Psoas muscle (tissue), 8 donors: ENCODE measurements around the gene RPS6KA4. TPM values are rescaled to one million over a fixed set of nuclear protein-coding genes. Genes with fewer than 3 reads are reported as not detected.

Experiments used
- ATAC-seq, 4 donors: fragments of 200-7000 bp; cut with Tn5 transposase; one replicate each; pipeline ENCODE4 v1.9.1; 2020; ENCODE audit warnings: moderate library complexity in 3 of 4, mild to moderate bottlenecking in 2 of 4
- DNase-seq, 2 donors: peaks; one replicate each; pipeline ENCODE4 v3.0.0-alpha.2; 2020
- H3K27ac ChIP-seq: fragments of 200-600 bp; one replicate; pipeline ENCODE4 v1.8.0; 2022
- H3K27me3 ChIP-seq, 3 donors: fragments of 200-600 bp in 1 of 3; one replicate each; pipeline versions ENCODE4 v1.6.1 to v1.8.0; 2013 to 2022; ENCODE audit warnings: low read length in 2 of 3, mild to moderate bottlenecking in 2 of 3, moderate library complexity in 1 of 3; ENCODE audit not compliant: insufficient read depth in 3 of 3
- H3K36me3 ChIP-seq, 2 donors: fragments of 200-600 bp in 1 of 2; one replicate each; pipeline versions ENCODE4 v1.6.1 to v1.8.0; 2013 to 2022; ENCODE audit warnings: low read depth in 1 of 2, mild to moderate bottlenecking in 1 of 2, moderate library complexity in 1 of 2; ENCODE audit not compliant: insufficient read depth in 1 of 2
- H3K4me1 ChIP-seq: fragments of 200-600 bp; one replicate; pipeline ENCODE4 v1.8.0; 2022
- H3K4me3 ChIP-seq: fragments of 200-600 bp; one replicate; pipeline ENCODE4 v1.8.0; 2022; ENCODE audit warnings: mild to moderate bottlenecking
- H3K9me3 ChIP-seq: fragments of 200-600 bp; one replicate; pipeline ENCODE4 v1.8.0; 2022
- WGBS, 3 donors: extraction: QIAGEN DNeasy Blood & Tissue Kit; methylation state at CpG; one replicate each; pipeline versions ENCODE4 v1.1.6 to v1.1.7; 2013; 5-methylcytosine and 5-hydroxymethylcytosine counted together
- intact Hi-C, 2 donors: fragments of 100-400 bp; cut with DNase I; formaldehyde crosslinking; loops; one replicate each; pipeline versions ENCODE4 v1.11.0 to v1.14.2; 2022
- polyA plus RNA-seq, 3 donors: library from polyadenylated mRNA; stranded (reverse); fragments of 200-250 nt; gene quantifications; one replicate each; pipeline ENCODE4 v1.2.3, GENCODE V29; 2013
- total RNA-seq, 4 donors: library from RNA; stranded (reverse); fragmentation: NEBNext Ultra II Directional in 2 of 4; extraction: Animal tissue kit (Norgen Biotek cat#: 25700) in 2 of 4; gene quantifications; one replicate each; pipeline versions ENCODE4 v1.2.1 to v1.2.4, GENCODE V29; 2021 to 2023
- TF ChIP-seq, protein P1 (sequence below): fragments of 200-600 bp; IDR thresholded peaks from one replicate; pipeline ENCODE4 v1.8.0; 2022; ENCODE audit warnings: antibody characterized with exemption
- donor health status: healthy with polysubstance abuse.
- donor health status: DM: no; HTN: no; CAD: no; lungs with moderate emphysema.
- donor health status: Bipolar disorder and iron deficiency.
- donor health status: healthy.
- donor health status: DM: yes; HTN: yes; CAD: no.
- donor health status: DM: no; HTN: no; CAD: no.
- donor health status: DM: no; HTN: no; CAD: no.
- donor health status: DM: yes; HTN: yes; CAD: no.

Gene RPS6KA4
- total and polyA plus RNA-seq, 7 donors = 9.5 to 15.9 (median 13.1) TPM

GRCh38 chr11:64382047-64382446, 23.1 kb downstream of the RPS6KA4 start:
- Histone ChIP-seq H3K36me3 (no peaks in the 10 kb centered on the region), H3K9me3 (no peaks in the 10 kb centered on the region), H3K4me3 (no peak overlapping the region), H3K27me3 (no peaks in the 10 kb centered on the region), H3K4me1 (peaks cover 14% of the 10 kb centered on the region), H3K27ac (no peak overlapping the region)
- ATAC-seq (no peak), DNase-seq (no peak)
- 83 to 93% (median 88%) methylated on average over 6 of the region's 6 CpGs for WGBS, 3 donors
- intact Hi-C loops = no loop called here
- TF ChIP-seq, protein P1, sequence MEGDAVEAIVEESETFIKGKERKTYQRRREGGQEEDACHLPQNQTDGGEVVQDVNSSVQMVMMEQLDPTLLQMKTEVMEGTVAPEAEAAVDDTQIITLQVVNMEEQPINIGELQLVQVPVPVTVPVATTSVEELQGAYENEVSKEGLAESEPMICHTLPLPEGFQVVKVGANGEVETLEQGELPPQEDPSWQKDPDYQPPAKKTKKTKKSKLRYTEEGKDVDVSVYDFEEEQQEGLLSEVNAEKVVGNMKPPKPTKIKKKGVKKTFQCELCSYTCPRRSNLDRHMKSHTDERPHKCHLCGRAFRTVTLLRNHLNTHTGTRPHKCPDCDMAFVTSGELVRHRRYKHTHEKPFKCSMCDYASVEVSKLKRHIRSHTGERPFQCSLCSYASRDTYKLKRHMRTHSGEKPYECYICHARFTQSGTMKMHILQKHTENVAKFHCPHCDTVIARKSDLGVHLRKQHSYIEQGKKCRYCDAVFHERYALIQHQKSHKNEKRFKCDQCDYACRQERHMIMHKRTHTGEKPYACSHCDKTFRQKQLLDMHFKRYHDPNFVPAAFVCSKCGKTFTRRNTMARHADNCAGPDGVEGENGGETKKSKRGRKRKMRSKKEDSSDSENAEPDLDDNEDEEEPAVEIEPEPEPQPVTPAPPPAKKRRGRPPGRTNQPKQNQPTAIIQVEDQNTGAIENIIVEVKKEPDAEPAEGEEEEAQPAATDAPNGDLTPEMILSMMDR = no peak

DNA sequence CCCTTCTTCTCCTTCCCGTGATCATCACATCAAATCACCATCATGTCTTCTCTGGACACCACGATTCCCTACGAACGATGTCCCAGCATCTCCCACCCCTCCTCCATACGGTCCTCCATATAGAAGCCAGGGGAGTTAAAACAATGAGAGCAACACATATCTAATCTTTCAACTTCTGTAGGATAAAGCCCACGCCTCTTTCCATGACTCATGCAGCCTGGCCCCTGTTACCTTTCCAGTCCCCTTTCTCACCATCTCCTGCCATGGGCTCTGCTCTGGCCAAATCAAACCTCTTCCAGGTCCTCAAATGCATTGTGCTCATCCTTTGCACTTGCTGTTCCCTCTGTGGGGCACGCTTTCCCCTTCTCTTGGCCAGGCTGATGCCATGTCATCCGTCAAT, 23.6 kb downstream of the RPS6KA4 start:
- Histone ChIP-seq H3K4me1 (peaks cover 14% of the 10 kb centered on the region), H3K4me3 (no peak overlapping the region), H3K9me3 (no peaks in the 10 kb centered on the region), H3K27ac (no peak overlapping the region), H3K27me3 (no peaks in the 10 kb centered on the region), H3K36me3 (no peaks in the 10 kb centered on the region)
- intact Hi-C loops = no loop called here
- DNase-seq (no peak), ATAC-seq (no peak)
- TF ChIP-seq, protein P1 = no peak
- WGBS, 3 donors = 82 to 84% (median 83%) methylated on average over 8 of the region's 8 CpGs

GRCh38 chr11:64383580-64383979, 24.6 kb downstream of the RPS6KA4 start:
- WGBS, 3 donors = 50 to 97% (median 96%) methylated on average over 1 to 2 of the region's 2 CpGs
- no peak for ATAC-seq

DNA sequence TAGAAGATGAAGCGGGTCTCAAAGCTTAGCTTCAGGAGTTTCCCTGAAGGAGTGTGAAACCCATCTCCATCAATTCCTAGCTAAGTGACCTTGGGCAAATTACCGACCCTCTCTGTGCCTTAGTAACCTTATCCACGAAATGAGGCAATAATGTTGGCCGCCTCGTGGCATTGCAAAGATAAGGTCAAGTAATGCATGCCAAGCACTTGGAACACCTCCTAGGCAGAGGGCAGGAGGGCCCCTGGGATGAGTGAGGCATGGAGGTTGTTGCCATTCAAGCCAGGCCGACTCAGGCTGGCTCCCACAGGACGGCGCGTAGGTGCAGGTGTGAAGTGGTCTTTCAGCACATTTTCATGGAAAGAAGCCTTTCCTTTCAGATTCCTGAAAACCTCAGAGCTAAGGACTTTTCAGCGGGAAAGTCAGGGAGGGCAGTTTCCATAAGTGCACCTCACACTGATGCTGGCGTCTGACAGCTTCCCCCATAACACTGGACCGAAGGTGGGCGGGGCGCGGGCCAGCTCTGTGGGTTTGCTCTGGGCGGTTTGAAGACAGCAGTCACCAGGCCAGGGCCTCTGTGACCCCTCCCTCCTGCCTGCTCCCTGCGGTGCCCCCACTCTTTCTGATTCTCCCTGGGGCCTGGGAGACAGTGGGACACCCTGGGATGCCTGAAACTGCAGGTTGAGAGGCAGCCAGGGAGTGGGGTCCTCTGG, 25.2 kb downstream of the RPS6KA4 start:
- Histone ChIP-seq H3K27ac (no peak overlapping the region), H3K27me3 (no peaks in the 10 kb centered on the region), H3K4me3 (no peak overlapping the region), H3K36me3 (no peaks in the 10 kb centered on the region), H3K9me3 (no peaks in the 10 kb centered on the region), H3K4me1 (peaks cover 5% of the 10 kb centered on the region)
- DNase-seq = no peak
- TF ChIP-seq, protein P1 = no peak
- 53 to 61% (median 56%) methylated on average over 17 of the region's 17 CpGs for WGBS, 3 donors
- intact Hi-C loops = no loop called here
- ATAC-seq = peak; percentile 31 to 73 (median 67)

More at GRCh38 chr11:64383580-64383979, 24.6 kb downstream of the RPS6KA4 start:
- Histone ChIP-seq H3K9me3 (no peaks in the 10 kb centered on the region), H3K36me3 (no peaks in the 10 kb centered on the region), H3K4me1 (peaks cover 9% of the 10 kb centered on the region), H3K4me3 (no peak overlapping the region), H3K27ac (no peak overlapping the region), H3K27me3 (no peaks in the 10 kb centered on the region)
- intact Hi-C loops = no loop called here
- TF ChIP-seq, protein P1 = no peak
- no peak for DNase-seq
